ENCODE results near the gene TMEM169. TPM values are rescaled to one million over a fixed set of nuclear protein-coding genes. Genes with fewer than 3 reads are reported as not detected.

The TMEM169 gene
- total and polyA plus RNA-seq, 2 of the 13 experiments (the other 11 are each of a cell fraction or from before 2014, with no cell fraction given) = 1.5 to 4.5 TPM

DNA sequence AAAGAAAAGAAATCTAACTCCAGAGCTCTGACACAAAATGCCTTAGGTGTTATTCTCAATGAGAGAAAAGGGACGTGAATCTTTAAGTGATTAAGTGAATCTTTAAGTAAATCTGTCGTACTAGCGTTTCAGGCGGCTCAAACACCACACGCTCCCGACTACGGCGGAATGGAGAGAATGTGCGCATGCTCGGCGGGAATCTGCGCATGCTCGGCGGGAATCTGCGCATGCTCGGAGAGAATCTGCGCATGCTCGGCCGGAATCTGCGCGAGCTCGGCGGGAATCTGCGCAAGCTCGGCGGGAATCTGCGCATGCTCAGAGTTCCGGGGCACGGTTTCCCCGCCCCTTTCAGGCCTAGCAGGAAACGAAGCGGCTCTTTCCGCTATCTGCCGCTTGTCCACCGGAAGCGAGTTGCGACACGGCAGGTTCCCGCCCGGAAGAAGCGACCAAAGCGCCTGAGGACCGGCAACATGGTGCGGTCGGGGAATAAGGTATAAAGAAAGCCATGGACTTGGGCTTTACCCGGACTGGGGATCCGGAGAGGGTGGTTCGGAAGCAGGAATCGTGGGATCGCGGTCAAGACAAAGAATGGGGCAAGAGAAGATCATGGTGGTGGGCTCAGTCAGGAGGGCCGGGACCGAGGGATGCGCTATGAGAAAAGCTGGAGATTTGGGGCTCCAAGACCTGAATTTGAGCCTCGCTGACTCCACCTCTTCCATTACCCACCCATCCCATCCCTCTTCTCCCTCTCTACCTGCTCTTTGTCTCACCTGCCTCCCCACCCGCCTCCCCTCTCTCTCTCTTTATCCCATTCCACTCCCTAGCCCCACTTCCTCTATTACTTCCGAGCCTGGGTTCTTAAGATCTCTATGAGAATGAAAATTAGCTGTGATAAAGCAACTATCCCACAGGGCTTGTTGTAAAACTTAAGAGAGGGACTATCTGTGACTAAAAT is 27.5 kb downstream of the TMEM169 start, which contains the start of gene XRCC5 (continued):
- TF ChIP-seq SP1 (IDR thresholded peaks at IDR 0.05) (no peak), SP1 (CRISPR knock-in tag; IDR thresholded peaks at IDR 0.05) (peak; percentile 84), ZNF713 (CRISPR knock-in tag; IDR thresholded peaks at IDR 0.05) (peak; percentile 87; the same call in 1 of the 2 replicates), FOXA1 (IDR thresholded peaks at IDR 0.05) (no peak), FOXA1 (CRISPR knock-in tag; IDR thresholded peaks at IDR 0.05) (peak; percentile 9; the same call in 1 of the 2 replicates), KLF16 (CRISPR knock-in tag; IDR thresholded peaks at IDR 0.05) (peak in 1 of 2 experiments; percentile 65; a peak in 1 of 4 replicates), ZNF414 (CRISPR knock-in tag; IDR thresholded peaks at IDR 0.05) (peak; percentile 76; the same call in 1 of the 2 replicates), ZNF598 (CRISPR knock-in tag; IDR thresholded peaks at IDR 0.05; ENCODE audit: borderline replicate concordance) (peak; percentile 93; the same call in 1 of the 2 replicates), ZNF530 (CRISPR knock-in tag; IDR thresholded peaks at IDR 0.05; ENCODE audit: low read depth) (no peak), CERS6 (CRISPR knock-in tag; IDR thresholded peaks at IDR 0.05) (no peak), HOXD1 (CRISPR knock-in tag; IDR thresholded peaks at IDR 0.05) (peak; percentile 90; the same call in 1 of the 2 replicates), MIER3 (CRISPR knock-in tag; IDR thresholded peaks at IDR 0.05; ENCODE audit: borderline replicate concordance) (peak; percentile 88; the same call in 1 of the 2 replicates), KMT2B (CRISPR knock-in tag; IDR thresholded peaks at IDR 0.05) (peak; percentile 94), ZNF841 (CRISPR knock-in tag; IDR thresholded peaks at IDR 0.05; ENCODE audit: borderline replicate concordance) (no peak), BCLAF1 (IDR thresholded peaks at IDR 0.05) (no peak)
- TF ChIP-seq, protein P1, sequence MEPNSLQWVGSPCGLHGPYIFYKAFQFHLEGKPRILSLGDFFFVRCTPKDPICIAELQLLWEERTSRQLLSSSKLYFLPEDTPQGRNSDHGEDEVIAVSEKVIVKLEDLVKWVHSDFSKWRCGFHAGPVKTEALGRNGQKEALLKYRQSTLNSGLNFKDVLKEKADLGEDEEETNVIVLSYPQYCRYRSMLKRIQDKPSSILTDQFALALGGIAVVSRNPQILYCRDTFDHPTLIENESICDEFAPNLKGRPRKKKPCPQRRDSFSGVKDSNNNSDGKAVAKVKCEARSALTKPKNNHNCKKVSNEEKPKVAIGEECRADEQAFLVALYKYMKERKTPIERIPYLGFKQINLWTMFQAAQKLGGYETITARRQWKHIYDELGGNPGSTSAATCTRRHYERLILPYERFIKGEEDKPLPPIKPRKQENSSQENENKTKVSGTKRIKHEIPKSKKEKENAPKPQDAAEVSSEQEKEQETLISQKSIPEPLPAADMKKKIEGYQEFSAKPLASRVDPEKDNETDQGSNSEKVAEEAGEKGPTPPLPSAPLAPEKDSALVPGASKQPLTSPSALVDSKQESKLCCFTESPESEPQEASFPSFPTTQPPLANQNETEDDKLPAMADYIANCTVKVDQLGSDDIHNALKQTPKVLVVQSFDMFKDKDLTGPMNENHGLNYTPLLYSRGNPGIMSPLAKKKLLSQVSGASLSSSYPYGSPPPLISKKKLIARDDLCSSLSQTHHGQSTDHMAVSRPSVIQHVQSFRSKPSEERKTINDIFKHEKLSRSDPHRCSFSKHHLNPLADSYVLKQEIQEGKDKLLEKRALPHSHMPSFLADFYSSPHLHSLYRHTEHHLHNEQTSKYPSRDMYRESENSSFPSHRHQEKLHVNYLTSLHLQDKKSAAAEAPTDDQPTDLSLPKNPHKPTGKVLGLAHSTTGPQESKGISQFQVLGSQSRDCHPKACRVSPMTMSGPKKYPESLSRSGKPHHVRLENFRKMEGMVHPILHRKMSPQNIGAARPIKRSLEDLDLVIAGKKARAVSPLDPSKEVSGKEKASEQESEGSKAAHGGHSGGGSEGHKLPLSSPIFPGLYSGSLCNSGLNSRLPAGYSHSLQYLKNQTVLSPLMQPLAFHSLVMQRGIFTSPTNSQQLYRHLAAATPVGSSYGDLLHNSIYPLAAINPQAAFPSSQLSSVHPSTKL (CRISPR knock-in tag; IDR thresholded peaks at IDR 0.05) = peak; percentile 78
- TF ChIP-seq, protein P2, sequence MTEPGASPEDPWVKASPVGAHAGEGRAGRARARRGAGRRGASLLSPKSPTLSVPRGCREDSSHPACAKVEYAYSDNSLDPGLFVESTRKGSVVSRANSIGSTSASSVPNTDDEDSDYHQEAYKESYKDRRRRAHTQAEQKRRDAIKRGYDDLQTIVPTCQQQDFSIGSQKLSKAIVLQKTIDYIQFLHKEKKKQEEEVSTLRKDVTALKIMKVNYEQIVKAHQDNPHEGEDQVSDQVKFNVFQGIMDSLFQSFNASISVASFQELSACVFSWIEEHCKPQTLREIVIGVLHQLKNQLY (CRISPR knock-in tag; IDR thresholded peaks at IDR 0.05) = no peak
